ENCODE measurements around the gene SRPX.

The SRPX gene, protein sequence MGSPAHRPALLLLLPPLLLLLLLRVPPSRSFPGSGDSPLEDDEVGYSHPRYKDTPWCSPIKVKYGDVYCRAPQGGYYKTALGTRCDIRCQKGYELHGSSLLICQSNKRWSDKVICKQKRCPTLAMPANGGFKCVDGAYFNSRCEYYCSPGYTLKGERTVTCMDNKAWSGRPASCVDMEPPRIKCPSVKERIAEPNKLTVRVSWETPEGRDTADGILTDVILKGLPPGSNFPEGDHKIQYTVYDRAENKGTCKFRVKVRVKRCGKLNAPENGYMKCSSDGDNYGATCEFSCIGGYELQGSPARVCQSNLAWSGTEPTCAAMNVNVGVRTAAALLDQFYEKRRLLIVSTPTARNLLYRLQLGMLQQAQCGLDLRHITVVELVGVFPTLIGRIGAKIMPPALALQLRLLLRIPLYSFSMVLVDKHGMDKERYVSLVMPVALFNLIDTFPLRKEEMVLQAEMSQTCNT

GRCh38 chrX:38220415-38221390, at the start of gene SRPX:
Gene SRPX, minus strand, starts transcription at chrX:38220871. Its CDS starts 79 bp downstream, at chrX:38220792.
- DNase-seq: no peak

GRCh38 chrX:38268011-38268410, 47.3 kb upstream of the SRPX start:
- peak; percentile 19 for DNase-seq

- DNase-seq: no peak
These were observed 42.3 kb upstream of the SRPX start for GRCh38 chrX:38262715-38263620.

DNA sequence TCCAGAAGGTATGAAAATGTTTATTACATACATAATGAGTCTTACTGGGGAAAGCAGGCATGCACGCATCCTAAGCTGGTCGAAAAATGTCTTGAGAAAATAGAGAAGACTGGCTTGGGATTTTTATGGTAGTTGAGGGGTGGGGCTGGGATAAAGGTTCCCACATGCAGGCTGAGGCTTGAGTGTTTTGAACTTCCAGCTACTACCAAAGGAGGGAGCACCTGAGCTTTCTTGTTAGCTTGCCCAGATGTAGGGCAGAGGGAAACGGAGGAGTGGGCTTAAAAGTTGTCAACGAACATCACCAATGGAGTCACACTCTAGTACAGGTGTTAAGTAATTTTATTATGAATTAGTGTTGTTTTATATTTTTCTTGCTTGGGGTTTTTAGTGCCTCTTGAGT, 39.6 kb upstream of the SRPX start:
- DNase-seq: no peak

DNA sequence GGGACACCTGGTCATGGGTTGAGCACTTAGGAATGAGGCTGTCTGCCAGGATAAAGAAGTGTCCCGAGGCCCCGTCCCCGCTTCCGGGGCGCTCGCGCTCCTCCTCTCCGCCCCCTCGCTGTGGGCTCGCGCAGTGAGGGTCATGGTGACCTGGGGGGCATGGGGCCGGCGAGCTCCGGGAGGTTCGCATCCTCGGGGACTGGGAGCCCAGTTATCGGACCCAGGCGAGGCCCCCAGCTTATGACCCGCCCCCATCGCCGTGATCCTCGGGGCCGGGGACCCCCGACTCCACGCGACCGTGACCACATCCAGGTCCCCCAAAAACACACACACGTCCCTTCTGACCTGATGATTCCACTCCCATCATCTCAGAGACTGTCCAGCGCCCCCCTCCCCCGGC, 35.3 kb upstream of the SRPX start:
- DNase-seq: no peak

DNA sequence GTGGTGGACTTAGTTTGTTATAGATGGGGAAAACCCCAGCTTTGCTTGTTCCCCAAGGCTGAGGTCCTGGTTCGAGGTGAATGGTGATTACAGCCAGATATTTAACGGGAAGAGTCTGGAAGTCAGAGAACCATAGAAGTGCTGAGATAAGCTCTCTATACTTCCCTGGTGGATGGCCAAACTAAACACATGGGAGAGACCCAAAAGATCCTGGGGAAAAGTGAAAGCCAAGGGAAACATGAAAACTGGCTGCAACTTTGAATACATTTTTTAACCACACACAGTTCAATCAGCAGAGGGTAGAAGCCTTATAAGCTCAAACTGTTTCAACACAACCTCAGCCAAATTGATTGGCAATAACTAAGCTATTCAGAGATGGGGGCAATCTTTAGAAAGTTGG, 29.3 kb upstream of the SRPX start:
- no peak for DNase-seq

- DNase-seq: no peak
These were observed 26.4 kb upstream of the SRPX start for GRCh38 chrX:38247051-38247450.

GRCh38 chrX:38240541-38240940, 19.9 kb upstream of the SRPX start:
- DNase-seq: no peak

DNA sequence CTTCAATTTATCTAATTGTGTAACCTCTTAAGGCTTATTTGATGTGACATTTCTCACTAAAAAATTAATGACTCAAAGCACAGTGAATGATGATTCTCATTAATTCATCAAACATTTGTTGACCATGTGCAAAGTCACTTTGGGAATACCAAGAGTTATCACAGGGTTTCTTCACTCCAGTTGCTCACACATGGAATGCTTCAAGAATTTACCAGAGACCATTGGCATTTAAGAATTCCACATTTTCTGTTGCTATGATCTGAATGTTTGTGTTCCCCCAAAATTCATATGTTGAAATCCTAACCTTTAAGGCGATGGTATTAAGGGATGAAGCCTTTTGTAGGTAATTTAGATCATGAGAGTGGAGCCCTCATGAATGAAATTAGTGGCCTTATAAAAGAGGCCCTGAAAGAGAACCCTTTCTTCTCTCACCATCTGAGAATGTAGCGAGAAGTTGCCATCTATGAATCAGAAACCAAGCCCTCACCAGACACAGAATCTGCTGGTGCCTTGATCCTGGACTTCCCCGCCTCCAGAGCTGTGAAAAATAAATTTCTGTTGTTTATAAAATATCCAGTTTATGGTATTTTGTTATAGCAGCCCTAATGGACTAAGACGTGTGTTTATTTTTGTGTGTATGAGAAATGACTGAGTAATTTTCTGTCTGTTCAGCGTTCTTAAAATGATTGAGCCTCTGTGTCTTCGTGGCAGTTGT, 16.4 kb upstream of the SRPX start:
- no peak for DNase-seq

- no peak for DNase-seq
These were observed 13.4 kb upstream of the SRPX start for GRCh38 chrX:38233891-38234667.

DNA sequence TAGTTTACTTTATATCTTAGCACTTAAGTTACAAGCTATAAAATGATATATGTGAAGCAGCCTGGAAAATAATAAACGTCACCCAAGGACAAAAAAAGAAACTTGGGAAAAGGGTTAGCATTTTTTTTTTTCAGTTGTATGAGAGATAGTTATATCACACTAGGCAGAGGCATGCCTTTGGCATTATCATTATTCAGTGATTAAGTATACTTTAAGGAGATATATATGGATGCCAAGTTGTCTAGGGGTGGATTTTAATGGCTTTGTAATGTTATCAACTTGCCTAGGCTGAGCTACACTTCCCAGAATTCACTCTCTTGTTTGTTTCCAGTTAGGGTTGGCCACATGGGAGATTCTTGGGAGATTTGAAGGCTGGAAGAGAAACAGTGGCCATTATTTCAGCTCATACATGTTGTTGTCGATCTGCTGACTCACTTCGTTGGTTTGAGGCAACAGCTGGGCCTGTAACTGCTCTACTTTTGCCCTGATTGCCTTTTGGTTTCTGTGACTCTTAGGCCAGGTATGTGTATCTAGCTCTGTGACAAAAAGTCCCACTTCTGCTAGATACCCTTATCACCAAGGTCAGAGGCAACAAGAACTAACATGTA, 11.5 kb upstream of the SRPX start:
- DNase-seq: no peak

- no peak for DNase-seq
These were observed 4.4 kb upstream of the SRPX start for GRCh38 chrX:38225093-38225492.

- no peak for DNase-seq
These were observed 3.5 kb upstream of the SRPX start for GRCh38 chrX:38224160-38224559.

- no peak for DNase-seq
These were observed 789 bp upstream of the SRPX start for GRCh38 chrX:38221391-38221929.

GRCh38 chrX:38220024-38220414, 652 bp downstream of the SRPX start:
- peak; percentile 12 for DNase-seq

GRCh38 chrX:38216642-38217041, 4.0 kb downstream of the SRPX start:
- DNase-seq: no peak

GRCh38 chrX:38214551-38215531, 5.8 kb downstream of the SRPX start:
- DNase-seq: no peak

DNA sequence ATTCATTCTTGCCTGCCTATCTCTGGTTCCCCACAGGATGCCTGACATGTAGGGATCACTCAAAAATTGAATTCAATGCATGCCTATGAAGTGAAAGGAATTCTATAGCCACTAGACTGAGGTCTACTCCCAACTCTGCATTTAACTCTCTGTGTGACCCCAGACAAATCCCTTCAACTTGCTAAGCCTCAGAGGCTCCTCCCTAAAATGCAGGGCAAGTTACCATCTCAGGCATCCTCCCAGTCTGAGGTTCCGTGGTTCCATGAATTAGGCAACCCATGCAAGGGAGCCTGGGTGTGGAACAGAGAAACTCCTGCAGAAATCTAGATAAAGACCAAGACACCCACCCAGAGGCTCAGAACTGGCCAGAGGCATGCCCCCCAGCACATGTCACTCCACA, 6.6 kb downstream of the SRPX start:
- no peak for DNase-seq

All from MV-4-11 (cell line).